K562 (cell line): ENCODE results near the gene CRYGA. TPM values are rescaled to one million over a fixed set of nuclear protein-coding genes. Genes with fewer than 3 reads are reported as not detected.

Source experiments
- ATAC-seq: fragments of 200-7000 bp; cut with Tn5 transposase; 3 replicates; pipeline ENCODE4 v1.9.1; 2020; ENCODE audit warnings: moderate library complexity
- BruUV-seq: library from RNA; stranded (reverse); fragments of 400-500 nt; replicated peaks from 2 replicates; lab custom pipeline; 2021; lab: Mats Ljungman, UMichigan
- CTCF ChIA-PET: fragments of 300-600 bp; formaldehyde crosslinking; extraction: SDS; loops from one replicate; lab custom pipeline; 2021; ENCODE audit warnings: low intra/inter-chr PET ratio; lab: Yijun Ruan, JAX
- POLR2A ChIA-PET: fragments of 300-600, 350-650 bp; sonication (Branson Sonifier 250); formaldehyde crosslinking; extraction: SDS; loops from one replicate; lab custom pipeline; 2021; ENCODE audit warnings: antibody characterized with exemption, inconsistent platforms; lab: Yijun Ruan, JAX
- DNase-seq, 4 experiments: peaks; one replicate each; pipeline versions ENCODE4 v3.0.0 to v3.0.0-alpha.2; 2011 to 2018; ENCODE audit warnings: low spot score in 3 of 4, mixed read lengths in 3 of 4; ENCODE audit errors: extremely low read depth in 1 of 4
- FAIRE-seq: peaks from 2 replicates; lab custom pipeline; 2011; peaks lifted over from hg19 to GRCh38; lab: Jason Lieb, UNC
- H2AFZ ChIP-seq: 2 replicates; pipeline ENCODE4 v1.6.0; 2011; ENCODE audit warnings: low read depth, low read length, control low read depth, inconsistent platforms
- H3K27ac ChIP-seq: fragments of 200-600 bp; 3 replicates; pipeline ENCODE4 v1.8.0; 2011; ENCODE audit warnings: low read depth, mild to moderate bottlenecking, control low read depth, inconsistent platforms, low read length, moderate library complexity, mixed read lengths; ENCODE audit errors: extremely low read depth
- H3K27me3 ChIP-seq, 2 experiments: fragments of 300-600 bp in 1 of 2; 2 replicates in 1 of 2; 3 replicates in 1 of 2; pipeline versions ENCODE4 v1.6.0 to v1.8.0; 2011; ENCODE audit warnings: inconsistent platforms in 2 of 2, low read length in 2 of 2, mild to moderate bottlenecking in 1 of 2, mixed read lengths in 1 of 2, moderate library complexity in 1 of 2; ENCODE audit not compliant: control insufficient read depth in 2 of 2, insufficient read depth in 2 of 2
- H3K36me3 ChIP-seq: fragments of 300-600 bp; 3 replicates; pipeline ENCODE4 v1.8.0; 2011; ENCODE audit warnings: mild to moderate bottlenecking, low read length, inconsistent platforms; ENCODE audit not compliant: control insufficient read depth, insufficient read depth
- H3K4me1 ChIP-seq, 2 experiments: fragments of 200-600 bp in 1 of 2; replicated peaks in 1 of 2; 2 replicates in 1 of 2; 3 replicates in 1 of 2; pipeline versions ENCODE4 v1.5.1 to v1.8.0; 2011; ENCODE audit warnings: inconsistent platforms in 2 of 2, low read length in 2 of 2, mild to moderate bottlenecking in 1 of 2, mixed read lengths in 1 of 2, moderate library complexity in 1 of 2; ENCODE audit not compliant: control insufficient read depth in 2 of 2, insufficient read depth in 2 of 2
- H3K4me2 ChIP-seq: 2 replicates; pipeline ENCODE4 v1.6.1; 2011; ENCODE audit warnings: low read length, control low read depth, inconsistent platforms, mixed read lengths; ENCODE audit not compliant: insufficient read depth
- H3K4me3 ChIP-seq: fragments of 200-600 bp; sonication (generic), shearing (Covaris generic); 2 replicates; pipeline ENCODE4 v1.5.1; 2016; ENCODE audit warnings: control low read depth, inconsistent platforms
- H3K79me2 ChIP-seq: fragments of 200-600 bp; 3 replicates; pipeline ENCODE4 v1.8.0; 2011; ENCODE audit warnings: low read length, inconsistent platforms; ENCODE audit not compliant: control insufficient read depth, insufficient read depth
- H3K9ac ChIP-seq, 2 experiments: 2 replicates each; pipeline versions ENCODE4 v1.6.0 to v1.6.1; 2011; ENCODE audit warnings: low read depth in 2 of 2, low read length in 2 of 2, control low read depth in 1 of 2, inconsistent platforms in 1 of 2, mild to moderate bottlenecking in 1 of 2, mixed read lengths in 1 of 2; ENCODE audit not compliant: insufficient read depth in 1 of 2
- H3K9me1 ChIP-seq: one replicate; pipeline ENCODE4 v1.6.0; 2011; ENCODE audit warnings: inconsistent platforms, mild to moderate bottlenecking, low read length, moderate library complexity; ENCODE audit not compliant: control insufficient read depth, insufficient read depth
- H3K9me3 ChIP-seq: replicated peaks from 2 replicates; pipeline ENCODE4 v1.5.1; 2011; ENCODE audit warnings: low read depth, low read length, inconsistent platforms; ENCODE audit not compliant: control insufficient read depth, insufficient read depth
- H4K20me1 ChIP-seq: replicated peaks from 2 replicates; pipeline ENCODE4 v1.6.1; 2011; ENCODE audit warnings: low read length, inconsistent platforms, mixed read lengths; ENCODE audit not compliant: control insufficient read depth, insufficient read depth
- C11orf30 ChIP-seq: fragments of 450-650 bp; IDR thresholded peaks from 2 replicates; pipeline ENCODE4 v1.6.1; 2016; ENCODE audit warnings: low read depth, mild to moderate bottlenecking
- CAMTA2 ChIP-seq: fragments of 250-450 bp; sonication (Bioruptor Pico); conservative IDR thresholded peaks from 2 replicates; pipeline ENCODE4 v1.5.1; 2022
- MAFF ChIP-seq: IDR thresholded peaks from 2 replicates; pipeline ENCODE4 v1.6.1; 2012; ENCODE audit warnings: low read length, improper control_type of control experiment
- MYC ChIP-seq, 2 experiments: fragments of 250-450 bp in 1 of 2; sonication (Bioruptor Pico) in 1 of 2; IDR thresholded peaks; 2 replicates each; pipeline versions ENCODE4 v1.5.1 to v1.6.1; 2012 to 2021; ENCODE audit warnings: low read depth in 2 of 2, borderline replicate concordance in 1 of 2, improper control_type of control experiment in 1 of 2, low read length in 1 of 2, mild to moderate bottlenecking in 1 of 2, moderate library complexity in 1 of 2
- NFE2 ChIP-seq: IDR thresholded peaks from 2 replicates; pipeline ENCODE4 v1.6.1; 2014; ENCODE audit warnings: antibody characterized with exemption, low read depth
- PYGO2 ChIP-seq: fragments of 450-650 bp; IDR thresholded peaks from 2 replicates; pipeline ENCODE4 v1.6.1; 2016; ENCODE audit warnings: mild to moderate bottlenecking, missing genetic modification characterization, moderate library complexity, missing compliant biosample characterization
- SREBF1 ChIP-seq: fragments of 150-350 bp; IDR thresholded peaks from 2 replicates; pipeline ENCODE4 v1.6.1; 2014; ENCODE audit warnings: antibody characterized with exemption, low read depth, low read length, borderline replicate concordance
- TCF7L2 ChIP-seq: fragments of 150-350 bp; IDR thresholded peaks from 2 replicates; pipeline ENCODE4 v1.6.1; 2016; ENCODE audit warnings: low read depth, mild to moderate bottlenecking, low read length, moderate library complexity
- ZBTB11 ChIP-seq, 3 experiments: fragments of 200-800 bp in 1 of 3; fragments of 250-450 bp in 1 of 3; fragments of 450-650 bp in 1 of 3; sonication (Bioruptor Pico) in 1 of 3; sonication (Bioruptor generic) in 1 of 3; formaldehyde crosslinking in 1 of 3; IDR thresholded peaks; 2 replicates each; pipeline versions ENCODE4 v1.6.1 to v1.8.0; 2016 to 2022; ENCODE audit warnings: mild to moderate bottlenecking in 2 of 3, missing genetic modification characterization in 2 of 3, missing compliant biosample characterization in 1 of 3, moderate library complexity in 1 of 3
- ZBTB5 ChIP-seq: fragments of 450-650 bp; IDR thresholded peaks from 2 replicates; pipeline ENCODE4 v1.6.1; 2017; ENCODE audit warnings: antibody characterized with exemption
- ZNF316 ChIP-seq: fragments of 450-650 bp; IDR thresholded peaks from 2 replicates; pipeline ENCODE4 v1.6.1; 2016
- WGBS: fragments of 100-300 bp; shearing (Covaris generic); methylation state at CpG from one replicate; pipeline ENCODE4 v1.1.6; 2016; ENCODE audit warnings: low coverage, mixed read lengths; ENCODE audit not compliant: insufficient coverage; ENCODE audit errors: missing lambda C conversion rate; 5-methylcytosine and 5-hydroxymethylcytosine counted together
- in situ Hi-C: fragments of 300-500 bp; cut with MboI; formaldehyde crosslinking; loops from 4 replicates; pipeline ENCODE4 v1.15.0; 2018; ENCODE audit warnings: inconsistent platforms, mixed read lengths
- intact Hi-C: fragments of 100-400 bp; cut with micrococcal nuclease; formaldehyde crosslinking; loops from 2 replicates; pipeline ENCODE4 v1.14.2; 2022
- polyA plus RNA-seq, 8 experiments: library from polyadenylated mRNA; depleted of rRNA in 4 of 8; stranded (reverse) in 5 of 8; unstranded in 3 of 8; fragments of >200 nt; fragmentation: Nextera tagmentation in 2 of 8; fragmentation: Illumina TruSeq in 1 of 8; extraction: Ambion mirVana in 2 of 8; extraction: Trizol in 1 of 8; gene quantifications; 2 replicates each; pipeline versions ENCODE4 v1.2.1 to v1.2.3, GENCODE V29; 2011 to 2014; ENCODE audit warnings: inconsistent platforms in 1 of 8, missing spikeins in 1 of 8
- total RNA-seq, 7 experiments: library from RNA; depleted of rRNA in 6 of 7; stranded (reverse); fragments of >200 nt in 6 of 7; fragmentation: Illumina TruSeq in 2 of 7; extraction: Trizol in 2 of 7; gene quantifications; 2 replicates each; pipeline versions ENCODE4 v1.2.1 to v1.2.3, GENCODE V29; 2011 to 2021; ENCODE audit warnings: low replicate concordance in 1 of 7

Gene CRYGA
- total and polyA plus RNA-seq, 9 of the 15 experiments (the other 6 are each of a cell fraction or from before 2014, with no cell fraction given): not detected

- Histone ChIP-seq H3K27ac (0 out of 3 replicates have a peak overlapping the region, but pooled peaks have one; percentile 19), H4K20me1 (no peaks in the 10 kb centered on the region)
- intact Hi-C loops: loop anchor here (2.0 to 10.0 kb wide), 2 partner anchors 71 to 201 kb away; no protein-coding TSS in a partner anchor
Observed at GRCh38 chr2:208174144-208174543, 10.8 kb upstream of the CRYGA start.

DNA sequence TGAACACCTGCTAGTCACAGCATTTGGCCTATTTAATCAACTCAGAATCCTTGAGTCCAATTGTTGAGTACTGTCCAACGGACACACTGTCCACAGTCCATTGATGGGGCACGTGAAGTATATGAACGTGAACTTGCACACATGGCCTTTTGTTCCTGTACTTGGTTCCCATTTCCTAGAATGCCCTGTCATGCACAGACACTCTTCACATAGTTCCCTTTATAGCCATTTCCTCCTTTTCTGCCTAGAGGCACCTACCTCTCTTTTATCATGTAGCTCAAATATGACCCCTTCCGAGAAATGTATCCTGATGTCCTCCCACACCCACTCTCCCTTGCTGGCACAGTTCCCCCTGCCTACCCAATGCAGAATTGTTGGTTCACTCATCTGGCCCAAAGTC lies 8.7 kb upstream of the CRYGA start:
- H3K4me3 ChIP-seq: no peak overlapping the region
- 4% methylated on average over 4 of the region's 4 CpGs for WGBS
- TF ChIP-seq NFE2: peak; percentile 90
- peak; percentile 65; the same call in 1 of the 2 replicates for TF ChIP-seq ZBTB5
- peak; percentile 56; the same call in 1 of the 2 replicates for TF ChIP-seq MYC (IDR thresholded peaks at IDR 0.05; ENCODE audit: low read depth, low read length)
- no peak for TF ChIP-seq MYC (CRISPR knock-in tag; IDR thresholded peaks at IDR 0.05; ENCODE audit: borderline replicate concordance, low read depth)
- peak in 1 of 3 experiments; percentile 19; a peak in 1 of 6 replicates for TF ChIP-seq ZBTB11 (CRISPR knock-in tag; IDR thresholded peaks at IDR 0.05)
- no peak for TF ChIP-seq PYGO2 (tag)
- no peak for TF ChIP-seq CAMTA2 (CRISPR knock-in tag)

More at GRCh38 chr2:208174144-208174543, 10.8 kb upstream of the CRYGA start:
- FAIRE-seq (no peak), ATAC-seq (no peak), DNase-seq (no peak)
- TF ChIP-seq MAFF (peak; percentile 33; the same call in 1 of the 2 replicates), TCF7L2 (no peak), C11orf30 (peak; percentile 58), SREBF1 (no peak), ZNF316 (peak; percentile 41; the same call in 1 of the 2 replicates)
- no peaks in the 10 kb centered on the region for H3K36me3 ChIP-seq
- ChIA-PET CTCF (no interaction called here), POLR2A (interaction anchor here (0.9 kb wide), 1 partner anchor 78 kb away, joined by 3 read pairs; no protein-coding TSS in a partner anchor)
- no peak overlapping the region for H3K9ac ChIP-seq
- H2AFZ ChIP-seq: peak overlapping the region; percentile 38; the same call in 1 of the 2 replicates
- H3K4me1 ChIP-seq: peaks cover 3 to 18% of the 10 kb centered on the region in 2 experiments; a peak in 3 of 5 replicates
- WGBS: 45% methylated on average over 9 of the region's 9 CpGs
- H3K9me3 ChIP-seq: no peaks in the 10 kb centered on the region; the same call in 1 of the 2 replicates
- BruUV-seq: no TSS peak
- H3K79me2 ChIP-seq: no peaks in the 10 kb centered on the region
- no peaks in the 10 kb centered on the region for H3K27me3 ChIP-seq
- no peaks in the 10 kb centered on the region for H3K9me1 ChIP-seq
- 0 out of 2 replicates have a peak overlapping the region, but pooled peaks have one; percentile 11 for H3K4me2 ChIP-seq
- no peak overlapping the region for H3K4me3 ChIP-seq
- in situ Hi-C loops: no loop called here

More for the DNA sequence above, 8.7 kb upstream of the CRYGA start:
- peak in 2 of 4 experiments; percentile 11 to 52 for DNase-seq
- ATAC-seq: peak; percentile 53
- no peaks in the 10 kb centered on the region for H4K20me1 ChIP-seq
- H3K4me2 ChIP-seq: peak overlapping the region; percentile 60
- H3K4me1 ChIP-seq: peaks cover 3 to 18% of the 10 kb centered on the region in 2 experiments; a peak in 3 of 5 replicates
- H3K9me1 ChIP-seq: no peaks in the 10 kb centered on the region
- no peak for FAIRE-seq
- intact Hi-C loops: loop anchor here (1.0 to 10.0 kb wide), 2 partner anchors 94 to 203 kb away; partner anchors contain the start of gene PIKFYVE
- ChIA-PET CTCF (no interaction called here), POLR2A (interaction anchor here (0.7 kb wide), 1 partner anchor 69 kb away, joined by 3 read pairs; no protein-coding TSS in a partner anchor)
- BruUV-seq: no TSS peak
- no peaks in the 10 kb centered on the region for H3K79me2 ChIP-seq
- no peaks in the 10 kb centered on the region for H3K27me3 ChIP-seq
- H3K9ac ChIP-seq: no peak overlapping the region
- peak overlapping the region; percentile 89 for H2AFZ ChIP-seq
- in situ Hi-C loops: no loop called here
- H3K9me3 ChIP-seq: no peaks in the 10 kb centered on the region; the same call in 1 of the 2 replicates
- no peak overlapping the region for H3K27ac ChIP-seq
- H3K36me3 ChIP-seq: no peaks in the 10 kb centered on the region
